Measurements from ENCODE around the gene KRTAP23-1. TPM values are rescaled to one million over a fixed set of nuclear protein-coding genes. Genes with fewer than 3 reads are reported as not detected.

KRTAP23-1 gene
- total and polyA plus RNA-seq, 2 of the 4 experiments (the other 2 are of a cell fraction), result not detected

- no peaks in the 10 kb centered on the region for H3K36me3 ChIP-seq (ENCODE audit: control insufficient read depth, insufficient read depth, low read length)
- CTCF ChIA-PET, result no interaction called here
- H3K9ac ChIP-seq (ENCODE audit: low read depth, low read length), result no peak overlapping the region
- H4K20me1 ChIP-seq (ENCODE audit: insufficient read depth, low read length), result no peaks in the 10 kb centered on the region
- POLR2A ChIA-PET (ENCODE audit: unreplicated experiment), result no interaction called here
- H3K23ac ChIP-seq (ENCODE audit: low read depth, low read length), result no peak overlapping the region
- no peak for DNase-seq
- no peaks in the 10 kb centered on the region for H3K4me1 ChIP-seq (ENCODE audit: control insufficient read depth, insufficient read depth, low read length)
- H3K9me3 ChIP-seq (ENCODE audit: control insufficient read depth, insufficient read depth, low read length), result peaks cover 15% of the 10 kb centered on the region
- dilution Hi-C loops (cut with HindIII; ENCODE audit: low sequenced_read_pairs, unreplicated experiment) (no loop called here), in situ Hi-C loops (cut with MboI; ENCODE audit: low sequenced_read_pairs) (no loop called here), intact Hi-C loops (cut with micrococcal nuclease) (no loop called here)
- no peak overlapping the region for H3K27ac ChIP-seq (ENCODE audit: insufficient read depth, low read length)
- H3K27me3 ChIP-seq (ENCODE audit: control insufficient read depth, insufficient read depth, low read length), result no peaks in the 10 kb centered on the region
- H3K18ac ChIP-seq (ENCODE audit: low read depth, low read length), result no peak overlapping the region
- no peaks in the 10 kb centered on the region for H3K79me1 ChIP-seq (ENCODE audit: low read depth in 1 of 2, low read length in 2 of 2)
- H3K14ac ChIP-seq (replicated peaks; ENCODE audit: low read depth, low read length), result no peak overlapping the region
- H2BK20ac ChIP-seq (ENCODE audit: low read depth, low read length), result no peak overlapping the region
- no peak overlapping the region for H4K5ac ChIP-seq (ENCODE audit: low read depth, low read length)
- no peak overlapping the region for H2BK120ac ChIP-seq (ENCODE audit: low read depth, low read length)
- no peaks in the 10 kb centered on the region for H3K9me1 ChIP-seq (ENCODE audit: insufficient read depth, low read length)
- H3K4ac ChIP-seq (ENCODE audit: low read depth, low read length), result no peak overlapping the region
- no peak for TF ChIP-seq CTCF (conservative IDR thresholded peaks at IDR 0.05; ENCODE audit: low read depth, low read length)
- H2AK5ac ChIP-seq (ENCODE audit: low read depth, low read length), result no peak overlapping the region
- no peak overlapping the region for H2AFZ ChIP-seq (replicated peaks; ENCODE audit: low read length, poor library complexity)
- WGBS, 2 experiments (ENCODE audit: extremely low coverage in 2 of 2, insufficient read length in 1 of 2), result no CpG with 5 or more reads among the region's 3 CpGs
- no peak overlapping the region for H2AK9ac ChIP-seq (replicated peaks; ENCODE audit: low read depth, low read length, poor library complexity)
- no peak overlapping the region for H2BK5ac ChIP-seq (ENCODE audit: low read depth, low read length, poor library complexity, severe bottlenecking)
- H3K56ac ChIP-seq (ENCODE audit: extremely low read depth, insufficient read depth, low read length), result no peak overlapping the region
- BruUV-seq (replicated peaks), result no TSS peak
- ATAC-seq (ENCODE audit: low read depth), result no peak
- no peak overlapping the region for H4K91ac ChIP-seq (ENCODE audit: insufficient read depth, low read depth, low read length)
- no peak overlapping the region for H4K8ac ChIP-seq (ENCODE audit: low read depth in 2 of 2, low read length in 2 of 2)
- no peak overlapping the region for H3K4me2 ChIP-seq (ENCODE audit: low read depth, low read length)
- no peak overlapping the region for H2BK15ac ChIP-seq (ENCODE audit: low read depth, low read length)
- H3K4me3 ChIP-seq (ENCODE audit: insufficient read depth, low read depth, low read length), result no peak overlapping the region
Measured at GRCh38 chr21:30333736-30334135, 14.7 kb downstream of the KRTAP23-1 start.
